ENCODE results near the gene MCF2L.

Gene MCF2L

DNA sequence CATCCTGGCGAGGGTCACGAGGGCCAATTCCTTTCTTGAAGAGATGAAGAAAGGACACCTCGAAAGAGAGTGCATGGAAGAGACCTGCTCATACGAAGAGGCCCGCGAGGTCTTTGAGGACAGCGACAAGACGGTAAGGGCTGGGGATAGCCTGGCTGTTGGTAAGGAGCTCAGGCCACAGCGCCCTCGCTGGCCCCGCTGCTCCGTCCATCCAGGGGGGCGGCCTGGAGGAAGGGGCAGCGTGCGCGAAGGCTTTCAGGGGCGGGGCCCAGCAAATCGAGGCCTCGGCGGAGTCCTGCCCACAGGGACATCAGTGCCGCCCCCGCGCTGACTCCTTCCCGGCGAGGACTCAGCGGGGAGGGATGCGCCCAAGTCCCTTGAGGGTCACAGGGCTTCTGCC, 160.5 kb downstream of the MCF2L start:
- no peak overlapping the region for H3K4me3 ChIP-seq (ENCODE audit: control insufficient read depth, low read depth, low read length)
- no peak for DNase-seq (ENCODE audit: low read depth)
- TF ChIP-seq, protein P1, sequence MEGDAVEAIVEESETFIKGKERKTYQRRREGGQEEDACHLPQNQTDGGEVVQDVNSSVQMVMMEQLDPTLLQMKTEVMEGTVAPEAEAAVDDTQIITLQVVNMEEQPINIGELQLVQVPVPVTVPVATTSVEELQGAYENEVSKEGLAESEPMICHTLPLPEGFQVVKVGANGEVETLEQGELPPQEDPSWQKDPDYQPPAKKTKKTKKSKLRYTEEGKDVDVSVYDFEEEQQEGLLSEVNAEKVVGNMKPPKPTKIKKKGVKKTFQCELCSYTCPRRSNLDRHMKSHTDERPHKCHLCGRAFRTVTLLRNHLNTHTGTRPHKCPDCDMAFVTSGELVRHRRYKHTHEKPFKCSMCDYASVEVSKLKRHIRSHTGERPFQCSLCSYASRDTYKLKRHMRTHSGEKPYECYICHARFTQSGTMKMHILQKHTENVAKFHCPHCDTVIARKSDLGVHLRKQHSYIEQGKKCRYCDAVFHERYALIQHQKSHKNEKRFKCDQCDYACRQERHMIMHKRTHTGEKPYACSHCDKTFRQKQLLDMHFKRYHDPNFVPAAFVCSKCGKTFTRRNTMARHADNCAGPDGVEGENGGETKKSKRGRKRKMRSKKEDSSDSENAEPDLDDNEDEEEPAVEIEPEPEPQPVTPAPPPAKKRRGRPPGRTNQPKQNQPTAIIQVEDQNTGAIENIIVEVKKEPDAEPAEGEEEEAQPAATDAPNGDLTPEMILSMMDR (IDR thresholded peaks at IDR 0.05; ENCODE audit: control insufficient read depth, insufficient read depth, low read depth, low read length, missing control alignments) = no peak

DNA sequence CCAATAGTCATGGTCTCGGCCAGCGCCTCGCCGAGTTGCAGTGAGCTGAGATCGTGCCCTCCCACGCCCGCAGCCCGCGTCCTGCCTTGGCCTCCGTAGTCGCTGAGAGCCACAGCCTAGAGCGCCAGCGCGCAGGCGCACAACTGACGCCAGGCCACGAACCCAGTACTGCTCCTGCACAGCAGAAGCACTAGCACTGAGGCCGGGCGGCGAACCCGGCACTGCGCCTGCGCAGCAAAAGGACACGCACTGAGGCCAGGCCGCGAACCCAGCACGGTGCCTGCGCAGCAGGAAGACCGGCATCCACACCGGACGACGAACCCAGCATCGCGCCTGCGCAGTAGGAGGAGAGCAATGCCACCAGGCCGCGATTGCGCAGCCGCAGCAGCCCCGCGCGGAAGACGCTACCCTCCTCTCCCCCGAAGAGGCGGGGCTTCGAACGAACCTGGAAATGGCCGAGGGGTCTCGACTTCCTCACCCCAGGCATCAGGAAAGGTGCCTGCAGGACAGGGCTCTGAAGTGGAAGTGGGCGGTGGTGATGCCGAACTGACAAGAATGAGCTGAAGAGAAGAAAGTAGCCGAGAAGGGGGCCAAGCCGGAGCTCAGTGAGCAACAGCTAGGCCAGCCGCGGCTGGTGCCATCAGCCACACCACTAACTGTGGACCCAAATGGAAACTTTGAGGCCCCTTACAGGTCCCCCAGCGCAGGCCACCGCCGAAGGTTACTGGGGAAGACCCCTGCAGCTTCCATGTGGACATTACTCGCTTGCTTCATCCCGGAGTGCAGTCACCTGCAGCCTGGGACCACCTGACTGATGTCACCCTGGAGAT, 161.1 kb downstream of the MCF2L start:
- TF ChIP-seq, protein P1 (IDR thresholded peaks at IDR 0.05; ENCODE audit: control insufficient read depth, insufficient read depth, low read depth, low read length, missing control alignments) = no peak
- no peak overlapping the region for H3K4me3 ChIP-seq (ENCODE audit: control insufficient read depth, low read depth, low read length)

DNA sequence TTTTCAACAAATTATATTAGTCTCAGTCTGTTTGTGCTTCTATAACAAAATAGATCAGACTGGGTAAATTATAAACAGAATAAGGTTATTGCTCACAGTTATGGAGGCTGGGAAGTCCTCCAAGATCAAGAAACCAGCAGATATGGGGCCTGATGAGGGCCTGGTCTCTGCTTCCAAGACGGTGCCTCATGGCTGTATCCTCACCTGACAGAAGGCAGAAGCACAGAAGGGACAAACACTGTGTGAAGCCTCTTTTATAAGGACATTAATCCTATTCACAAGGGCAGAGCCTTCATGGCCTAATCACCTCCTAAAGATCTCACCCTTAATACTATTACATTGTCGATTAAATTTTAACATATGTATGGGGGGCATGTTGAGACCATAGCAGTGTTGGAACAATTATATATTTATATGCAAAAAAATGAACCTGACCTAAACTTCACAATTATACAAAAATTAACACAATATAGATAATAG, 166.3 kb downstream of the MCF2L start:
- TF ChIP-seq, protein P1 (IDR thresholded peaks at IDR 0.05; ENCODE audit: control insufficient read depth, insufficient read depth, low read depth, low read length, missing control alignments) = no peak
- H3K4me3 ChIP-seq (ENCODE audit: control insufficient read depth, low read depth, low read length) = no peak overlapping the region
- DNase-seq (ENCODE audit: low read depth) = no peak

More for the DNA sequence above, 161.1 kb downstream of the MCF2L start:
- no peak for DNase-seq (ENCODE audit: low read depth)

DNA sequence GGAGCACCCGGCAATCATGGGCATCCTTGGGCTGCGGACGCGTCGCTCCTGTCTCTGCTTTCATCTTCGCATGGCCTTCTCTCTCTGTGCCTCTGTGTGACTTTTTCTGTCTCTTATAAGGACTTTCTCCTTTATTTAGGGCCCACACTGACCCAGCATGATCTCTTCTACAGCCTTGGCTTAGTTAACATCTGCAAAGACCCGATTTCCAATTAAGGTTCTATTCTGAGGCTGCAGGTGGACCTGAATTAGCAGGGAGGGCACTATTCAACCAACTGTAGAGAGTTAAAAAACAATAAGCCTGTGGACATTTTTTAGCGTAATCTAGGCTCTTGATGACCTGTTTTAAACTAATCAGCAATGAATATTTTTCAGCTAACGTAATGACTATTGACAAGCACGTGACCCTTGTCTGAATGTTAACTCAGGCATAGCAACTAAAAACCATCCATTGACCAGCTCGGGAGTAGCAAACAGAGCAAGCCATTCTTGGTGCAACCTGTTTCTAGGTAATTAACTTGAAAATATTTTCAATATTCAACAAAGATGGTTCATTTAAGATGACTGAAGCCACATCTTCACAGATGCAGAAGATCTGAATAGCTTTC, 168.8 kb downstream of the MCF2L start:
- TF ChIP-seq, protein P1 (IDR thresholded peaks at IDR 0.05; ENCODE audit: control insufficient read depth, insufficient read depth, low read depth, low read length, missing control alignments) = no peak
- no peak for DNase-seq (ENCODE audit: low read depth)
- H3K4me3 ChIP-seq (ENCODE audit: control insufficient read depth, low read depth, low read length) = no peak overlapping the region

DNA sequence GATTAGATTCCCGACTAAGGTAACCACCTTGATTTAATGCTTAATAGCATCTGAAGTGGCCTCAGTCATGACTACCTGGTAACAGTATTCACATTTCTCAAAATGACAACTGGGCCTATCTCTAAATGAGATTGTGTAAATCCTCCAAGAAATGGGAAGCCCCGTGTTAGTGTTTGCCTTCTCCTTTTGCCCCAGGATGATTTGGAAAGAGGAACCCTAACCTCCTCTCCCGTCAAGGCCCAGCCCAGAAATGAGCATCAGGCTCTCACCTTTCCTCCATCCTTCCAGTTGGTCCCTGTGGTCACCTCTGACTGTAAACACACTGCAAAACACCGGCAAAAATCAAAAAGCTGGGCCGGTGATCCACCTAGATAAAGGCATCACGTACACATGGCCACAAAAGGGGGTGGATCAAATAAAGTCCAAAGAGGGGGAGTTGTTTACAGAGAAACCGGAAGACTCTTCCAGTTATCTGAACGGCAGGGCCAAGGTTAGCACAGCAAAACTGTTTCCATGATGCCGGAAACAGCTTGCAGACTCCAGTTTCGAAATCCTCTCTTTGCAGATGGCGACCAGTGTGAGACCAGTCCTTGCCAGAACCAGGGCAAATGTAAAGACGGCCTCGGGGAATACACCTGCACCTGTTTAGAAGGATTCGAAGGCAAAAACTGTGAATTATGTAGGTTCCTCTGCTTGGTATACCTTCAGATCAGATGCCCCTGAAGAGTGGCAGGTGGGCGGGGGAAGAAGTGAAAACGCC, 170.0 kb downstream of the MCF2L start:
- no peak overlapping the region for H3K4me3 ChIP-seq (ENCODE audit: control insufficient read depth, low read depth, low read length)
- TF ChIP-seq, protein P1 (IDR thresholded peaks at IDR 0.05; ENCODE audit: control insufficient read depth, insufficient read depth, low read depth, low read length, missing control alignments) = no peak
- no peak for DNase-seq (ENCODE audit: low read depth)

DNA sequence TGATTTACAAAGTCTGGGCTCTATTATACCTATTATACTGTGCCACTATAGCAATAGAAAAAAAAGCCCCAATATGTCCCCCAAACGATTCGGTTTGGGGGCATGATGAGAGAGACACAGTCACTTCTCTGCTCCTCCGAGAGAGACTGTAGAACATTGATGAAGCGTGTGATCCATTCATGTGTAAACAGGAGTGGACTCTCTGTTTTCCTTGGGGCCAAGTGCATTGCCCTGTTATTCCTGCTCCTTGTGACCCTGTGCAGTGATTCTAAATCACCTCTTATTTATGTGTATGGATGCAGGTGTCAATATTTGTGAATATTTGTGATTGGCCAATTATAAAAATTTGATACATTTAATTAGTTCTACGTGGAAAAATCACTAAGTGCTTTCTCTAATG, 170.6 kb downstream of the MCF2L start:
- no peak for DNase-seq (ENCODE audit: low read depth)
- no peak overlapping the region for H3K4me3 ChIP-seq (ENCODE audit: control insufficient read depth, low read depth, low read length)
- TF ChIP-seq, protein P1 (IDR thresholded peaks at IDR 0.05; ENCODE audit: control insufficient read depth, insufficient read depth, low read depth, low read length, missing control alignments) = no peak
